Measurements from ENCODE around the gene PTCH1. TPM values are rescaled to one million over a fixed set of nuclear protein-coding genes. Genes with fewer than 3 reads are reported as not detected.

The PTCH1 gene
- polyA plus RNA-seq, 1 of the 3 experiments (the other 2 are of a cell fraction) = 3.3 TPM

DNA sequence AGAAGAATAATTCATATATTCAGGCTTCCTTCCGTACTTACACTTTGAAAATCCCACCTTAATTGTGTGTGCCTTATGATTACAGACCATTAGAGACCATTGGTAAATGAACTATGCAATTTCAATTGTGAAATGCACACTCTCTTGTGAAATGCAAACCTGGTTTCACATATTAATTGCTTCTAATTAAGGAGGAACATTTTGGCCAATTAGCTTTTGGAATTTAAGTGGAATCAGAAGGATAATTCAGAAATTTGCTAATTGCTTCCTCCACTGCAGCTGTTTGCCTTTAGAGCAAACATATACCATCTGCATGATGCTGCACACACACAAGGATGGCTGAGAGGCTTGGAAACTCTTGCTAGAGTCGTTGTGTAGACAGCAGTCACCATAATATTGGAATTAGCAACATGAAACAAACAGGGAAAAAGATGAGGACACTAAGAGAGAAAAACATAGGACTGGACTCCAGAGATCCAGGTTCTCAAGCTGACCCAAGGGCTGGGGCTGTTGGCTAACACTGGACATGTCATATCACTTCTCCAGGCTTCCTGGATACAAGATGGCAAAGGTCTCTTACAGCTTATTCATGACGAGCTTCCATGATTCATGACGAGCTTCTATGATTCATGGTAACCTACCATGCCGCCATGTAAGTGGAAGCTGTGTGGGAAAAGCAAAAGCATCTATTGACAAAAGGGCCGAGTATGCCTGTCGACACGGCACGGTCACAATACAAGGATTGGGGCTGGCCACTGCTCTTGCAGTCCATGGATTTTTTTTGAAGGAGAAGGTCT lies 78.0 kb downstream of the PTCH1 start:
- Histone ChIP-seq H2AFZ (ENCODE audit: low read depth) (no peak overlapping the region), H3K4me1 (ENCODE audit: control insufficient read depth in 1 of 2, insufficient read depth in 2 of 2, low read depth in 1 of 2, low read length in 1 of 2) (no peaks in the 10 kb centered on the region; a peak in 1 of 4 replicates), H4K20me1 (ENCODE audit: insufficient read depth) (no peaks in the 10 kb centered on the region), H3K4me3 (ENCODE audit: low read depth in 2 of 2, low read length in 1 of 2) (no peak overlapping the region), H3K36me3 (replicated peaks in 1 of 2; ENCODE audit: control insufficient read depth in 1 of 2, insufficient read depth in 2 of 2, low read length in 1 of 2) (no peaks in the 10 kb centered on the region), H3K27me3 (ENCODE audit: insufficient read depth) (no peaks in the 10 kb centered on the region), H3K4me2 (no peak overlapping the region), H3K9ac (no peak overlapping the region), H3K79me2 (ENCODE audit: insufficient read depth) (no peaks in the 10 kb centered on the region), H3K9me3 (no peaks in the 10 kb centered on the region), H3K9me2 (no peaks in the 10 kb centered on the region), H3K27ac (ENCODE audit: low read depth in 2 of 2, low read length in 1 of 2) (no peak overlapping the region), H3F3A (replicated peaks; ENCODE audit: insufficient read depth) (no peaks in the 10 kb centered on the region)
- TF ChIP-seq ELF1 (IDR thresholded peaks at IDR 0.05) (no peak), POLR2AphosphoS5 (IDR thresholded peaks at IDR 0.05; ENCODE audit: low read depth, low read length) (no peak), EZH2phosphoT487 (IDR thresholded peaks at IDR 0.05; ENCODE audit: borderline replicate concordance, low read depth) (no peak), SMC3 (IDR thresholded peaks at IDR 0.05; ENCODE audit: low read depth, low read length) (no peak), EP300 (IDR thresholded peaks at IDR 0.05; ENCODE audit: borderline replicate concordance in 1 of 2, low read depth in 1 of 2, low read length in 1 of 2) (no peak), GABPA (IDR thresholded peaks at IDR 0.05; ENCODE audit: low read depth) (no peak), CHD2 (IDR thresholded peaks at IDR 0.05; ENCODE audit: low read length, partially characterized antibody) (no peak), YY1 (IDR thresholded peaks at IDR 0.05; ENCODE audit: low read depth) (no peak), SIN3A (IDR thresholded peaks at IDR 0.05; ENCODE audit: borderline replicate concordance, low read depth, low read length) (no peak), RXRA (IDR thresholded peaks at IDR 0.05; ENCODE audit: borderline replicate concordance, low read depth) (no peak), RCOR1 (IDR thresholded peaks at IDR 0.05; ENCODE audit: low read length) (no peak), MXI1 (IDR thresholded peaks at IDR 0.05; ENCODE audit: low read depth, low read length) (no peak), NRF1 (IDR thresholded peaks at IDR 0.05; ENCODE audit: low read depth, low read length) (no peak), RAD21 (IDR thresholded peaks at IDR 0.05; ENCODE audit: low read length) (no peak), TAF1 (IDR thresholded peaks at IDR 0.05; ENCODE audit: borderline replicate concordance, low read depth, low read length) (no peak), NFIC (IDR thresholded peaks at IDR 0.05; ENCODE audit: borderline replicate concordance) (no peak)
- TF ChIP-seq, protein P1, sequence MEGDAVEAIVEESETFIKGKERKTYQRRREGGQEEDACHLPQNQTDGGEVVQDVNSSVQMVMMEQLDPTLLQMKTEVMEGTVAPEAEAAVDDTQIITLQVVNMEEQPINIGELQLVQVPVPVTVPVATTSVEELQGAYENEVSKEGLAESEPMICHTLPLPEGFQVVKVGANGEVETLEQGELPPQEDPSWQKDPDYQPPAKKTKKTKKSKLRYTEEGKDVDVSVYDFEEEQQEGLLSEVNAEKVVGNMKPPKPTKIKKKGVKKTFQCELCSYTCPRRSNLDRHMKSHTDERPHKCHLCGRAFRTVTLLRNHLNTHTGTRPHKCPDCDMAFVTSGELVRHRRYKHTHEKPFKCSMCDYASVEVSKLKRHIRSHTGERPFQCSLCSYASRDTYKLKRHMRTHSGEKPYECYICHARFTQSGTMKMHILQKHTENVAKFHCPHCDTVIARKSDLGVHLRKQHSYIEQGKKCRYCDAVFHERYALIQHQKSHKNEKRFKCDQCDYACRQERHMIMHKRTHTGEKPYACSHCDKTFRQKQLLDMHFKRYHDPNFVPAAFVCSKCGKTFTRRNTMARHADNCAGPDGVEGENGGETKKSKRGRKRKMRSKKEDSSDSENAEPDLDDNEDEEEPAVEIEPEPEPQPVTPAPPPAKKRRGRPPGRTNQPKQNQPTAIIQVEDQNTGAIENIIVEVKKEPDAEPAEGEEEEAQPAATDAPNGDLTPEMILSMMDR (IDR thresholded peaks at IDR 0.05) = no peak
- TF ChIP-seq, protein P2, sequence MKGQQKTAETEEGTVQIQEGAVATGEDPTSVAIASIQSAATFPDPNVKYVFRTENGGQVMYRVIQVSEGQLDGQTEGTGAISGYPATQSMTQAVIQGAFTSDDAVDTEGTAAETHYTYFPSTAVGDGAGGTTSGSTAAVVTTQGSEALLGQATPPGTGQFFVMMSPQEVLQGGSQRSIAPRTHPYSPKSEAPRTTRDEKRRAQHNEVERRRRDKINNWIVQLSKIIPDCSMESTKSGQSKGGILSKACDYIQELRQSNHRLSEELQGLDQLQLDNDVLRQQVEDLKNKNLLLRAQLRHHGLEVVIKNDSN (IDR thresholded peaks at IDR 0.05; ENCODE audit: borderline replicate concordance, low read depth) = no peak
- TF ChIP-seq, protein P3, sequence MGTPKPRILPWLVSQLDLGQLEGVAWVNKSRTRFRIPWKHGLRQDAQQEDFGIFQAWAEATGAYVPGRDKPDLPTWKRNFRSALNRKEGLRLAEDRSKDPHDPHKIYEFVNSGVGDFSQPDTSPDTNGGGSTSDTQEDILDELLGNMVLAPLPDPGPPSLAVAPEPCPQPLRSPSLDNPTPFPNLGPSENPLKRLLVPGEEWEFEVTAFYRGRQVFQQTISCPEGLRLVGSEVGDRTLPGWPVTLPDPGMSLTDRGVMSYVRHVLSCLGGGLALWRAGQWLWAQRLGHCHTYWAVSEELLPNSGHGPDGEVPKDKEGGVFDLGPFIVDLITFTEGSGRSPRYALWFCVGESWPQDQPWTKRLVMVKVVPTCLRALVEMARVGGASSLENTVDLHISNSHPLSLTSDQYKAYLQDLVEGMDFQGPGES (IDR thresholded peaks at IDR 0.05; ENCODE audit: low read depth, low read length) = no peak
- TF ChIP-seq, protein P4, sequence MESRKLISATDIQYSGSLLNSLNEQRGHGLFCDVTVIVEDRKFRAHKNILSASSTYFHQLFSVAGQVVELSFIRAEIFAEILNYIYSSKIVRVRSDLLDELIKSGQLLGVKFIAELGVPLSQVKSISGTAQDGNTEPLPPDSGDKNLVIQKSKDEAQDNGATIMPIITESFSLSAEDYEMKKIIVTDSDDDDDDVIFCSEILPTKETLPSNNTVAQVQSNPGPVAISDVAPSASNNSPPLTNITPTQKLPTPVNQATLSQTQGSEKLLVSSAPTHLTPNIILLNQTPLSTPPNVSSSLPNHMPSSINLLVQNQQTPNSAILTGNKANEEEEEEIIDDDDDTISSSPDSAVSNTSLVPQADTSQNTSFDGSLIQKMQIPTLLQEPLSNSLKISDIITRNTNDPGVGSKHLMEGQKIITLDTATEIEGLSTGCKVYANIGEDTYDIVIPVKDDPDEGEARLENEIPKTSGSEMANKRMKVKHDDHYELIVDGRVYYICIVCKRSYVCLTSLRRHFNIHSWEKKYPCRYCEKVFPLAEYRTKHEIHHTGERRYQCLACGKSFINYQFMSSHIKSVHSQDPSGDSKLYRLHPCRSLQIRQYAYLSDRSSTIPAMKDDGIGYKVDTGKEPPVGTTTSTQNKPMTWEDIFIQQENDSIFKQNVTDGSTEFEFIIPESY (IDR thresholded peaks at IDR 0.05; ENCODE audit: borderline replicate concordance, low read depth) = no peak
- ChIA-PET CTCF (interaction anchor here (0.6 kb wide), 1 partner anchor 718 kb away, joined by 3 read pairs; no protein-coding TSS in a partner anchor), POLR2A (no interaction called here)
- no peak for DNase-seq
- 77% methylated on average over 9 of the region's 9 CpGs for WGBS (ENCODE audit: low lambda C conversion rate)
